Embryonic facial prominence (tissue), 1 donor: ENCODE data around the gene SSH2.
"Not testable (repeated sequence)": the region's sequence is repeated elsewhere in the genome, so short reads cannot be mapped to it uniquely, and the experiment has no call there.

Experiments
- DNase-seq: peaks from one replicate; pipeline ENCODE4 v3.0.0-alpha.2; 2016; ENCODE audit errors: extremely low spot score

The SSH2 gene

DNA sequence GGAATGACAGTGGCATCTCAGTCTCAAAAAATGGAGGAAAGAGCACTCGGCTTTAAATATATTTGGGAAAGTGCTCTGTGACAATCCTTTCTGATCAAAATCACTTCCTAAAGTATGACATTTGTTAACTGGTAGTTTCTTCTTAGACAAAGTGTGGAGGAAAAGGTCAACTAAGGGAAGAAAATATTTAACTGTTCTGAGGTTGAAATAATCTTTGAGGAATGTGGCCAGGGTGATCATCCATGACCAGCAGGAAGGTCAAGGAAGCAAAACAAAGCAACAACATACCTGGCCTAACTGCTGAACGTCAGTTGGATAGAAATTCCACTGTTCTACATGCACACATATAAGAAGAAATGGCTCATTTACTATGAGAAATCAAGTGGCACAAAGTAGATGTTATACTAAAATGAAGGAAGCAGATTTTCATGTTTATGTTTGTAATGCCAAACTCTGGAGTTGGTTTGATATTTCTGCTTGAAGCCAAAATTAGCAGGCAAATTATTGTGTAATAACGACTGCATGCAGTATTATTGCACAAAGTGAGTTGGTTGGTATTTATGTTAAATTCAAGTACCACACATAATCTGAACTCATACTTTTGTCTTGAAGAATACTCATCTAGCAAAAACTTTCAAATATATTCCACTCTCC is 220.0 kb downstream of the SSH2 start:
- DNase-seq = no peak

DNA sequence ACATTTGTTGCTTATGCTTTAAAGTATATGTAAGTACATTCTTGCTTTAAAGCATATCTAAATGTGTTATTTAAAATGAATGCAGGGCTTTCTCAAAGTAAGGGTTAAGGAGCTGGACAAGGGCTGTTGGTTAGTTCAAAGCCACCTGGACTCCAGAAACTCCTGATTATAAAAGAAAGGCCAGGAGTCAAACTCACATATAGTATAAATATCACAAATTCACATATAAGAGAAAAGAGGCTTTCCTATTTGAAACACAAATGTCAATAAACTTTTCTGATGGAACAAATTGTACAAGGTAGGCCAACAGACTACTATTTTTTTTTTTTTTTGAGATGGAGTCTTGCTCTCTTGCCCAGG is 222.8 kb downstream of the SSH2 start:
- no peak for DNase-seq

DNA sequence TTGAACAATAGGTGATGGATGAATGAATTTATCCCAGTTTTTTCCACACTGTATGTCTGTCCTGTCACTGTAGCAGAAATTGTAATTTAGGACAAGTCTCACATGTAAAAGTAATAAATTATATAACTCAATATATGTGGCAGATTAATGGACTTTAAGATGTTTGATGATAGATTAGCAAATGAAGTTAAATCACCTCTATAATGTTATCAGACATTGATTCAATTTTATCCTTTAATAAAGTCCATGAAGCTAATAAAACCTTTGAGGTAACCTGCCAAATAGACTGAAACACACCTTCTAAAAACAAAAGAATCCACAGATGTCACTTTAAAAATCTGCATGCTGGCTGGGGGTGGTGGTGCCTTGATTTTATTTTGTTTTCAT is 224.0 kb downstream of the SSH2 start:
- DNase-seq = no peak

DNA sequence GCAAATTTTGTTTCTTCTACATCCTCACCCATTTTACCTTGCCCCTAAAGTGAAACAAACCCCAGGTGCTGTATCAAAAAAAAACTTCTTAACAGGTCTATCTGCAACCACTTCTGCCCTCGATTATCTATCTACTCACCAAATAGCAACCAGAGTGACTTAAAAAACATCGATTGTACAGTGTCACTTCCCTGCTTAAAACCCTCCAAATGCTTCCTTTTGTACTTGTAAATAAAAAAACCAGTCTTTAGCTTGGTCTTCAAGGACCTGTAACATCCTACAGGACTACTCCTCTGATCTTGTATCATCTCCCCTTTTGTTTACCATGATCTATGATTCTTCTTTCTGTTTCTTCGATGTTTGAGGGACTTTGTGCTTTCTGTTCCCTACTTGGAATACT is 224.6 kb downstream of the SSH2 start:
- DNase-seq = no peak

GRCh38 chr17:29699283-29699682 is 230.7 kb downstream of the SSH2 start:
- DNase-seq = no peak

DNA sequence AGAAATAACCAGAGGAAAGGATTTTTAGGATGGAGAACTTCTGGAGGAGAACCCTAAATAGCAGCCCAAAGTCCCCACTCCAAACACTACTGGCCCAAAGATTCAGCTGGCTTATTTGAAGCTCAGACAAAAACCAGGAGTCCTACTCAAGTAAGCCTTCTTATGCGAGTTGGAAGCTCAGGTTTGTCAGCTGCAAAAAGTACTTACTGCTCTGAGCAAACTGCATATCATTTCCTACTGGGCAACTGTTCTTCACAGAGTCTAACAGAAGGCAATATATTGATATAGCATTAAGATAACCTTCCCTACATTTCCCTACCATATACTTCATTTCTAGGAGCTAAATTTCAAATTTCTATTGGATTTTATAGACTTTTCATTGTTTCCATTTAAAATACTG is 231.2 kb downstream of the SSH2 start:
- no peak for DNase-seq

DNA sequence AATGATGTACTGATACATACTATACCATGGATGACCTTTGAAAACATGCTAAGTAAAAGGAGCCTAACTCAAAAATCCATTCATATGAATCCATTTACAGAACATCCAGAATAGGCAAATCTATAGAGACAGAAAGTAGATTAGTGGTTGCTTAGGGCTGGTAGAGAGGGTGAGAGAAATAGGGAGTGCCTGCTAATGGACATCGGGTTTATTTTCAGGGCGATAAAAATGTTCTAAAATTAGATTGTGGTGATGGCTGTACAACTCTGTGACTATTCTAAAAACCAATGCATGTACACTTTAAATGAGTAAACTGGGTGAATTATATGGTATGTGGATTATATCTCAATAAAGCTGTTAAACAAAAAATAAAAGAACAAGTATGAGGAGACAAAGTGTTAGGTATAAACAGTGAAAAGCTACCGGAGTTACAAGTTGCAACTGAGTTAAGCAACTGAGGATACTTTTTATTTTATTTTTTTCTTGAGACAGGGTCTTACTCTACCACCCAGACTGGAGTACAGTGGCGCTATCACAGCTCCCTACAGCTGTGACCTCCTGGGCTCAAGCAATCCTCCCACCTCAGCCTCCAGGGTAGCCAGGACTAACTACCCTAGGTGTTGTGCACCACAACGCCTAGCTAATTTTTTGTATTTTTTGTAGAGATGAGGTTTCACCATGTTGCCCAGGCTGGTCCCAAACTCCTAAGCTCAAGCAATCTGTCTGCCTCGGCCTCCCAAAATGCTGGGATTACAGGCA is 231.8 kb downstream of the SSH2 start:
- DNase-seq = no peak

GRCh38 chr17:29697371-29697770 is 232.7 kb downstream of the SSH2 start:
- DNase-seq = no peak

DNA sequence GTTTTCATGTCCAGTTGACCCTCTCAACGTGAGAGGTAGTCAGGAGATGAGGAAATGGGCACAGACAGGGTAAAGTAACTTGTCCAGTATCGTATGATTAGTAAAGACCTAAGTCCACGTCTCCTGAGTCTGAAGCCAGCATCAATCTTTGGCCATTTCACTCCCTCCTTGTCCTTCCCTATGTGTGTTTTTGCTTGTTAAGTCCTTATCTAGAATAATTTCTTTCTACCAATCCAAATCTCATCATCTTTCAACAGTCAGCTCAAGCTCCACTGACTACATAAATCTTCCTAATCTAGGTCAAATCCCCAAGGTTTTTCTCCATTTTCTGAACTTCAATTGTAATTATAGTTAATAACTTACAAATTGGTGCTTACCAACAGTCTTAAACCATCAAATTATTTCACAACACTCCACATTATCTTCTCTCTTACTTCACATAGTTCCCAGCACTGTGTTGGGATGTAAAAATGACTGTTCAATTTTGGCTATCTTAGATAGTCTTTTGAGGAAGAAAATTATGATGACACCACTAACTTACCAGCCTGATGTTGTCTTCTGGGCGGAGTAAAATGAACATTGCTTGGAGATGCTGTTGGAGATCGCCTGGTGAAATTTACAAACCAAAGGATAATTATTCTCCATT is 235.0 kb downstream of the SSH2 start:
- DNase-seq = no peak

- DNase-seq = no peak
These were observed 236.3 kb downstream of the SSH2 start for GRCh38 chr17:29693751-29694150.

DNA sequence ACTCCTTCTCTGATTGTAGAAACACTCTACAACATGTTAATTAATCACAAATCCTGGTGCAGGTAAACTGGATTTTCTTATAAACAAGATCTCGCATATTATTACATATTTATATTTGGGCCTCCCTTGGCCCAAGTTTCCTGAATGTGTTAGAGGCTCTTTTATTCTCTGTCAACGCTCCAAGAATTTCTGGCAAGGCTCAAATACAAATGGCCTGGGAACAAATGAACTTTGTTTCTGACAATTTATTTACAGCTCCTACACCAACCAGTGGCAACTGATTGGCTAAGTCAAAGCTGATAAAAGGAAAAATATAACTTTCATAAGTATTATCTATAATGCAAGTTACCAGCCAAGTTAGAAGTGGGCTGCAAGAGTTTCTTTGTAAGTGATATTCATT is 242.4 kb downstream of the SSH2 start:
- no peak for DNase-seq

- DNase-seq = no peak
These were observed 242.9 kb downstream of the SSH2 start for GRCh38 chr17:29686993-29687590.

DNA sequence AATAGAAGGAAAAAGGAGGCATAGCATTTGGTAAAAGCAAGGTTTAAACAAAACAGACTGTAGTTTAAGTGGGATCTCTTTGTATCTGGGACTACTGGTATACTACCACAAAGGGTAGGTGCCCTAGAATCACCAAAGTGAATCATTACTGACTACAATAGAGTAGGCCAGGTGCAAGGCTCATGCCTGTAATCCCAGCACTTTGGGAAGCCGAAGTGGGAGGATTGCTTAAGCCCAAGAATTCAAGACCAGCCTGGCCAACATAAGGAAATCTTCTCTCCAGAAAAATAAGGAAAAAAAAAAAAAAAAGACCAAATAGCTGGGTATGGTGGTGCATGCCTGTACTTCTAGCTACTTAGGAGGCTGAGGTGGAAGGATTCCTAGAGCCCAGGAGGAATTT is 246.5 kb downstream of the SSH2 start:
- no peak for DNase-seq

DNA sequence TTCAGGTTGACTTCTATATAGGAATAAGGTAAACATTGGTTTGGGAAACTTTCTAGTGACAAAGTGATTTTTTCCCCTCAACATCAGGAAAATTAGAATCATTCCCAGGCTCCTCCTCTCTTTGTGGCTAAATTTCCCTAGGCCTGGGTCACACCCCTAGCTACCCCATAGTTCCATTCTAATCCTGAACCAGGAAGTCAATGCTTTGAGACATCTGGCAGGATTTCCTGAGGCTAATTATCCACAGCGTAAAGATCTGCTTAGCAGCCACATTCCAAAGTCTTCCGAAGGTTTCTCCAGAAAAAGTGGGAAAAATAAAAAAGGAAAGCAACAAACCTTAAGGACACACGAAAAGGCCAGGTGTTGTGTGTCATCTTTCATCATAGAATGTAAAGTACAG is 247.0 kb downstream of the SSH2 start:
- DNase-seq = no peak

DNA sequence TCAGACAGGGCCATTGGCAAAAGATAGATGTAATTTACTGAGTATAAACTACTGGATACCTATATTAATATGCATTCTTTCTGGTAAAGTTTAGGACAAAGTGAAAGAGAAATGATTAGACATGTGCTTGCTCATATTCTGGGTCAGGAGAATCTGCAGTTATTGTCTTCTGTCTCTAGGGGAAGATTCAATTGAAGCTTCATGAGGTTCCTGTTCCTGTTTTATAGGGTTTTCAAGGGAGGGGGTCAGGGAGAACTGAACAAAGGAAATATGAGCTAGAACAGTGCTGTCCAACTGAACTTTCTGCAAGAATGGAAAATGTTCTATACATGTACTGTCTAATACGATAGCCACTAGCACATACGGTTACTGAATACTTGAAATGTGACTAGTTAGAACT is 248.0 kb downstream of the SSH2 start:
- no peak for DNase-seq

GRCh38 chr17:29677824-29678223 is 252.2 kb downstream of the SSH2 start:
- DNase-seq = no peak

DNA sequence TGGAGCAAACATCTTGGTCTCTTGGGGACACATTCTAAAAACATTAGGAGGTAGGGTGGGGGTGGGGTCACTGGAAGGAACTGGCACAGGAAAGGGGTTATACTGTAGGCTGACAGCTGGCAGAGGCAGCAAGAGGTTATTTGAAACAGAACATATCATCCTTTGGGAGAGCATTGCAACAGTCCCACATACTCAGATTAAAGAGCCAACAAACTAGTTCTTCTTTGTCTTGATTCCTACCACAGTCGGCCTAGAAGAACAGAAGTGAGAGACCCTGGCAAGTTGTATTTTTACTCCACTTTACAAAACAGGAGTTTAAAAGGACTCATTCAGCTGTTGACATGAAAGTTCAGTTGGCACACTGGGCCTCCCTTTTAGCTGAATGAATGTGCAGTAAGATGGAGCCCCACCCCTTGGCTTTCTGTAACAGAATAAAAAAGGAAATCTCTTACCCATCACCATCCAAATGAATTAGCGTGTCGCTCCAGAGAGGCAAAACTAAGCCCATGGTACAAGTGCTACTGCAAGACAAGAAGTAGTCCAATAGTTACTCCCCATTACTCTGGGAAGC is 252.7 kb downstream of the SSH2 start:
- DNase-seq = no peak

GRCh38 chr17:29675961-29676360 is 254.1 kb downstream of the SSH2 start:
- not testable (repeated sequence) for DNase-seq

DNA sequence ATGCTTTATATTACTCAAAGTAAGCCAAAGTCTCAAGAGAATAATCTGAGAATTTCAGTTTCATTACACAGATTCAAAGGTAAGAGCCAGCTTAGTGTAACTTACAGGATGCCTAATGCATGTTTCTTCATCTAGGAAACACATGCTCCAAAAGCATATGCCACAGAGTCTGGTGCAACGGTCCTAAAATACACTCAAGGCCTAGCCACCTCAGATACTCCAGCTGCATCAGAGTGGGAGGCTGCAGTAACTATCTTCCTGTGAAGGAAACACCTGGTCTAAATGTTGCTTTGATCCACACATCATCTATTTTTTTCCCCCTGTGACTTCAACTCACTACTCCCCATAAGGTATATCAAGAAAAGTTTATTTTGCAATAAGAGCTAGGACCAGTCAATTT is 255.7 kb downstream of the SSH2 start:
- DNase-seq = no peak

- DNase-seq = no peak
These were observed 258.4 kb downstream of the SSH2 start for GRCh38 chr17:29671661-29672060.

DNA sequence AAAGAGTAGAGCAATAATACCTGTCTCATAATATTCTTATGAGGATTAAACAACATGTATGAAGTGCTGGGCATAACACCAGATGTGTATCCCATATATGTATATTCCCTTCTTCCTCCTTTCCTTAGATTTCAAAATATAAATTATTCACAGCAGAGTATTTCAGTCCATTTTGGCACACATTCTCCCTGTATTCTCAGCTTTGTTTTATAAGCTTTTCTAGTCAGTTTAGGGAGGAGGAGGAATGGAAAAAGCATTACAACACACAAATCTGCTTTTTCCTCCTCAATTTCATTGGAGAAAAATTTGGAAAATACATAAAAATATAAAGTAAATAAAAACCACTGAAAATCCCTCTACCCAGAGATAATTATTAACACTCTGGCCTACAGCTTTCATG is 260.8 kb downstream of the SSH2 start:
- DNase-seq = no peak

GRCh38 chr17:29667969-29668368 is 262.1 kb downstream of the SSH2 start:
- no peak for DNase-seq

DNA sequence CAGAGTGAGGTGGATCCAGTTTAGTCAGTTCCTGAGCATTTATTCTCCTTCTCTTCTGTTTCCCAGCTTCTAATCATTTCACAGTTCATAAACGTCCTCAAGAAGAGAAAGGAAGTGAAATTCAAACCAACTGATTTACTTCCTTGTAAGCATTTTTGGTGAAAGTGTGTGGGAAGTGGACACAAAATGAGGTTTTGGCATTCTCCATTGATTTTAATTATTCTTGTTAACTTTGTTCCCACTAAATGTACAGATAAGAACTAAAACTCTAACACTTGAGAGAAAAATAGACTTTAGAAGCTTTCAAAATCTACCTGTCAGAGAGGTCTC is 264.6 kb downstream of the SSH2 start:
- no peak for DNase-seq
